HEK293 (cell line): Measurements from ENCODE around the gene STMP1.

Source experiments
- CTCF ChIP-seq: fragments of 450-650 bp; formaldehyde crosslinking; IDR thresholded peaks from 2 replicates; pipeline ENCODE4 v1.5.1; 2016; ENCODE audit warnings: missing biosample characterization, missing genetic modification characterization
- MEIS1 ChIP-seq: sonication (generic); formaldehyde crosslinking; IDR thresholded peaks from 2 replicates; pipeline ENCODE4 v1.8.1; 2022; ENCODE audit warnings: missing genetic modification reagents, mild to moderate bottlenecking, borderline replicate concordance
- PRDM10 ChIP-seq: fragments of 450-650 bp; formaldehyde crosslinking; IDR thresholded peaks from 2 replicates; pipeline ENCODE4 v1.5.1; 2016; ENCODE audit warnings: missing biosample characterization, missing genetic modification characterization
- YY1 ChIP-seq: fragments of 450-650 bp; formaldehyde crosslinking; IDR thresholded peaks from 2 replicates; pipeline ENCODE4 v1.5.1; 2018; ENCODE audit warnings: missing biosample characterization, missing genetic modification characterization
- ZBTB11 ChIP-seq: fragments of 450-650 bp; formaldehyde crosslinking; conservative IDR thresholded peaks from 2 replicates; pipeline ENCODE4 v1.5.1; 2016; ENCODE audit warnings: low read depth, missing biosample characterization, missing genetic modification characterization
- ZFP37 ChIP-seq: fragments of 450-650 bp; formaldehyde crosslinking; IDR thresholded peaks from 2 replicates; pipeline ENCODE4 v1.5.1; 2016; ENCODE audit warnings: missing biosample characterization, missing genetic modification characterization
- ZNF121 ChIP-seq: fragments of 450-650 bp; formaldehyde crosslinking; IDR thresholded peaks from 2 replicates; pipeline ENCODE4 v1.5.1; 2016; ENCODE audit warnings: missing biosample characterization, missing genetic modification characterization
- ZNF138 ChIP-seq: fragments of 450-650 bp; formaldehyde crosslinking; IDR thresholded peaks from 2 replicates; pipeline ENCODE4 v1.5.1; 2016; ENCODE audit warnings: missing biosample characterization, missing genetic modification characterization, borderline replicate concordance
- ZNF670 ChIP-seq: fragments of 450-650 bp; formaldehyde crosslinking; IDR thresholded peaks from 2 replicates; pipeline ENCODE4 v1.5.1; 2016; ENCODE audit warnings: missing biosample characterization, missing genetic modification characterization, low read depth

GRCh38 chr7:135620447-135620846 lies 41.9 kb upstream of the STMP1 start:
- TF ChIP-seq CTCF (tag by site-specific recombination) (no peak), ZFP37 (tag by site-specific recombination) (no peak), MEIS1 (no peak), PRDM10 (tag by site-specific recombination) (no peak), YY1 (tag by site-specific recombination) (no peak), ZNF138 (no peak), ZNF121 (no peak), ZNF670 (tag by site-specific recombination) (no peak), ZBTB11 (no peak)
